ACC112 (cell line): ENCODE measurements around the gene PRDM7.

Experiments
- H2AFZ ChIP-seq: fragments of 200-600 bp; sonication (generic); one replicate; pipeline ENCODE4 v1.6.0; 2017; ENCODE audit warnings: antibody characterized with exemption, low read length; ENCODE audit not compliant: unreplicated experiment
- H3K27ac ChIP-seq: fragments of 200-600 bp; sonication (generic); 2 replicates; pipeline ENCODE4 v1.5.1; 2014; ENCODE audit warnings: low read depth, mild to moderate bottlenecking, antibody characterized with exemption, low read length, moderate library complexity
- H3K27me3 ChIP-seq: fragments of 200-600 bp; sonication (generic); 2 replicates; pipeline ENCODE4 v1.6.1; 2014; ENCODE audit warnings: mild to moderate bottlenecking, antibody characterized with exemption, low read length, moderate library complexity, mixed read lengths; ENCODE audit not compliant: insufficient read depth
- H3K36me3 ChIP-seq: fragments of 200-600 bp; sonication (generic); 2 replicates; pipeline ENCODE4 v1.6.1; 2016; ENCODE audit warnings: mild to moderate bottlenecking, antibody characterized with exemption, low read length, moderate library complexity, mixed read lengths; ENCODE audit not compliant: insufficient read depth
- H3K4me1 ChIP-seq: fragments of 200-600 bp; sonication (generic); one replicate; pipeline ENCODE4 v1.6.1; 2016; ENCODE audit warnings: low read length, mixed read lengths; ENCODE audit not compliant: insufficient read depth, unreplicated experiment, control insufficient read depth
- H3K4me3 ChIP-seq: fragments of 200-600 bp; sonication (generic); 2 replicates; pipeline ENCODE4 v1.5.1; 2014; ENCODE audit warnings: mild to moderate bottlenecking, low read depth, low read length
- H3K79me2 ChIP-seq: fragments of 200-600 bp; sonication (generic); one replicate; pipeline ENCODE4 v1.6.0; 2016; ENCODE audit warnings: low read length; ENCODE audit not compliant: control insufficient read depth, unreplicated experiment, insufficient read depth

PRDM7 gene

DNA sequence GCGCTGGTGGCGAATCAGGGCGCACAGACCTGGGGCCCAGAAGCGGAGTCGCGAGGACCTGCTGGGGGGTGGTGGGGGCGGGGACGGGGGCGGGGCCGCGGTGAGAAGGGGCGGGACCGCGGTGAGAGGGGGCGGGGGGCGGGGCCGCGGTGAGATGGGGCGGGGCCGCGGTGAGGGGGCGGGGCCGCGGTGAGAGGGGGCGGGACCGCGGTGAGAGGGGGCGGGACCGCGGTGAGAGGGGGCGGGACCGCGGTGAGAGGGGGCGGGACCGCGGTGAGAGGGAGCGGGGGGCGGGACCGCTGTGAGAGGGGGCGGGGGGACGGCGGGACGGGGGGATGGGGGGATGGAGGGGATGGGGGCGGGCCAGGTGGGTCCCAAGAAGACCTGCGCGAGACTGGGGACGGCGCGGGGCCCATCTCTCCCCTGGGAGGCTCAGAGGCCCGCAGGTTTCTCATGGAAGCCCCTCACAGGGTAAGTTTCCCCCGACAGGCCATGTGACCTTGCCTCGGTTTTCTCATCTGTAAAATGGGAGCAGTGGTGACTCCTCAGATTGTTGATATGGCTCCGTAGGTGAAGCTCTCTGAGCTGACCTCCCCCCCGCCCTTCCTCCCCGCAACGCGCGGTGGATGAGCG lies 29.3 kb downstream of the PRDM7 start:
- peak overlapping the region; percentile 63 for H3K4me3 ChIP-seq
- H3K79me2 ChIP-seq: no peaks in the 10 kb centered on the region
- peaks cover 15% of the 10 kb centered on the region for H3K4me1 ChIP-seq
- H3K27me3 ChIP-seq: no peaks in the 10 kb centered on the region
- no peak overlapping the region for H3K27ac ChIP-seq
- H3K36me3 ChIP-seq: no peaks in the 10 kb centered on the region
- peak overlapping the region; percentile 81 for H2AFZ ChIP-seq

DNA sequence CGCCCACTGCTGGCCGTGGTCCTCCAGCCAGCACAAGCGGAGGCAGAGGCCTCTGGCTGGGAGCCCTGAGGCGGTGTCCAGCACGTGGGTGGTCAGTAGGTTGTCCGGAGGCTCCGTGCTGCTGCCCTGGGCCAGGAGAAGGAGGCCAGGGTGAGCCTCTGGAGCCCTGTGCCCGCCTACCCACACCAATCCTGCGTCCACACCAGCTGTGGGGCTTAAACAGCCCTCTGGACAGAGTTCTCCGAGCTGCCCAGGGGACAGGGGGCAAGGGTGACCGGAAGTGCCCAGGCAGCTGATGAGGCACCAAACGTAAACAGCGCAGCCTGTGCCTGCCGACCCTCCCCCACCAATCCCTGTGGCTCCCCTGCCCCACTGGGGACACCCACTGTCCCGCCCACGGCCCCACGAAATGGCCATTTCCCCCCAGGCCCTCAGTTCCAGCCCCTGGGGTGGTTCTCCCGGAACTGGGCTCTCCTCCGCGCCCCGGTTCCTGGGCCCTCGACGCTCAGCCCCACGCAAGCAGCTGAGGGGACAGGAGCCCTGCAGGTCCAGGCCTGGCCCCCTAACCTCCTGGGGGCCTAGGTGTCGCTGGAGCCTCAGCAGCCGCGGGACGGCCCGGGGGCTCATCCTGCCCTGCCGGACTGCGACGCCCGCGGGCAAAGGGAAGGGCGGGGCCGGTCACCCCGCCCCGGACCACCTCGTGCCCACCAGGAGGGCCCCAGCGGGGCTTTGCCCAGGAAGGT lies 30.0 kb downstream of the PRDM7 start:
- H2AFZ ChIP-seq: peak overlapping the region; percentile 81
- no peaks in the 10 kb centered on the region for H3K27me3 ChIP-seq
- H3K79me2 ChIP-seq: no peaks in the 10 kb centered on the region
- no peaks in the 10 kb centered on the region for H3K36me3 ChIP-seq
- H3K4me1 ChIP-seq: peaks cover 15% of the 10 kb centered on the region
- H3K4me3 ChIP-seq: peak overlapping the region; percentile 63
- H3K27ac ChIP-seq: no peak overlapping the region; the same call in 1 of the 2 replicates

DNA sequence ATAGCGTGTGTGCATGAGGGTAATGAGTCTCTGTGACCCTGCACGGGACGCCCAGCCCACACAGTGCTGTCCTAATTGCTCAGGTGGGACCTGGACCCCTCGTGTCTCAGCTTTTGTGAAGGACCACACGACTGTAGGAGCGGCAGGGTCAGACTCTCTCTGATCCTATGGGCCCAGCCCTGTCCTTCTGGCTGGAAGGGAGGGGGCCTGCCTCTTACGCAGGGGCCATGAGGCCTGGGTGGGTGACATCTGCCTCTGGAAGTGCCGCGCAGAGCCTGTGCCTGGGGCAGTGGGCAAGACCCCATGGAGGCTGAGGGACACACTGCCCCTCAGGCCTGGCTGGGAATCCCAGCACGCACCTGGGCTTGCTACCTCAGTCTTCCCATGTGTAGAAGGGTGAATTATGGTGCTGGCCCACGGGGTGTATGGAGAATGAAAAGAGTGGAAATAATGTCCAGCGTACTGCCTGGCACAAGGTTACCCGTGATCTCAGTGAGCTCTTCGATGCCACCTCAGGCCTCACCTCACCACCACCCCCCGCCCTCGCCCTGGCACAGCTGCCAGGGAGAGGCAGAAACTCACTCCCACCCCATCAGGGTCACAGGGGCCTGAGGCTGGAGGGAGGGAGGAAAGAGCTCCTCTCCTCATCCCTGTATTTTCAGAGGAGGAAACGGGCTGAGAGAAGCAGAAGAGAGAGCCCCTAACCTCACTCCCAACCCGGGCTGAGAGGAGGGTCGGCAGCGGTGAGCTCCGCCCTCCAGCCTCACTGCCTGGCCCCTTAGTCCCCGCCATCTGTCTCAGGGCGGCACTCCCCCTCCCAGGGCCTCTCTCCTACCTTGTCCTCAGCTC lies 30.8 kb downstream of the PRDM7 start:
- Histone ChIP-seq H3K4me1 (peaks cover 15% of the 10 kb centered on the region), H3K27me3 (no peaks in the 10 kb centered on the region), H3K36me3 (no peaks in the 10 kb centered on the region), H3K27ac (no peak overlapping the region), H2AFZ (peak overlapping the region; percentile 81), H3K79me2 (no peaks in the 10 kb centered on the region), H3K4me3 (peak overlapping the region; percentile 63)

DNA sequence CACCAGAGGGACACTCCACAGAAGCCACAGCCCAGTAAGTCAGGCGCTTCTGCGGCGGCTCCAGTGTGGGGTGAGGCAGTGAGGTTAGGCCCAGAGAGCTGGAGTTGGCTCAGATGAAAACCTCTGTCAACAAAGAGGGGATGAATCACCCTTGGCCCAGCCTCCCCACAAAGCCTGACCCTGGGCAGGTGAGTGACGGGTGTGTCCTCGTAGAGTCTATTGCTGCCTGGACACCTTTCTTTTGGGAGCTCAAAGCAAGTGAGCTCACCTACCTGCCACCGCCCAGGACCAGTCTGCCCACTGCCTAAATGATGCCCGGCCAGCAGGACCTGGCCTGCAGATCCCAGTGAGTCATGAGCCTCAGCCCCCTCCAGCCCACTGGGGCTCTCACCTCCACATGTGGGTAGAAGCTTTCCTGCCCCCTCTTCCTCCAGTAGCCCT lies 33.0 kb downstream of the PRDM7 start:
- no peak overlapping the region for H3K27ac ChIP-seq
- H3K79me2 ChIP-seq: no peaks in the 10 kb centered on the region
- no peaks in the 10 kb centered on the region for H3K27me3 ChIP-seq
- H3K4me3 ChIP-seq: no peak overlapping the region
- peaks cover 15% of the 10 kb centered on the region for H3K4me1 ChIP-seq
- H3K36me3 ChIP-seq: 0 out of 2 replicates have a peak, but pooled peaks cover 2% of the 10 kb centered on the region
- H2AFZ ChIP-seq: no peak overlapping the region

DNA sequence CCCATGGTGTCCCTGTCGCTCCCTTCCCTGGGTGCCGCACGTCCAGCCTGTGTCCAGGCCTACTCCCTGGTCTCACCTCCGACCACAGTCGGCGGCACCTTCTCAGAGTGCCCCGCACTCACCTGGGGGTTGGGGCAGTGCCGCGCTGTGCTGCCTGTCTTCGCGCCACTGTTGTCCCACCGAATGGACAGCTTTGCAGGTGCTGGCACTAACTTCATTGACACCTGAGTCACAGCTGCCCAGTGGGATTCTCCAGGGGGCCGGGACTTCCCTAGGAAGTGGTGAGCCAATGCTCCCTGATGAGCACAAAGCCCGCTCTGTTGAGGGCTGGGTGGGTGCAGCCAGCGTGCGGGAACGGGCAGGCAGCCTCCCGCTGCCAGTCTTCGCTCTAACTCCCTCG lies 33.6 kb downstream of the PRDM7 start:
- no peak overlapping the region for H2AFZ ChIP-seq
- H3K4me3 ChIP-seq: no peak overlapping the region
- peaks cover 15% of the 10 kb centered on the region for H3K4me1 ChIP-seq
- no peaks in the 10 kb centered on the region for H3K79me2 ChIP-seq
- no peaks in the 10 kb centered on the region for H3K27me3 ChIP-seq
- H3K36me3 ChIP-seq: 0 out of 2 replicates have a peak, but pooled peaks cover 2% of the 10 kb centered on the region
- H3K27ac ChIP-seq: no peak overlapping the region

DNA sequence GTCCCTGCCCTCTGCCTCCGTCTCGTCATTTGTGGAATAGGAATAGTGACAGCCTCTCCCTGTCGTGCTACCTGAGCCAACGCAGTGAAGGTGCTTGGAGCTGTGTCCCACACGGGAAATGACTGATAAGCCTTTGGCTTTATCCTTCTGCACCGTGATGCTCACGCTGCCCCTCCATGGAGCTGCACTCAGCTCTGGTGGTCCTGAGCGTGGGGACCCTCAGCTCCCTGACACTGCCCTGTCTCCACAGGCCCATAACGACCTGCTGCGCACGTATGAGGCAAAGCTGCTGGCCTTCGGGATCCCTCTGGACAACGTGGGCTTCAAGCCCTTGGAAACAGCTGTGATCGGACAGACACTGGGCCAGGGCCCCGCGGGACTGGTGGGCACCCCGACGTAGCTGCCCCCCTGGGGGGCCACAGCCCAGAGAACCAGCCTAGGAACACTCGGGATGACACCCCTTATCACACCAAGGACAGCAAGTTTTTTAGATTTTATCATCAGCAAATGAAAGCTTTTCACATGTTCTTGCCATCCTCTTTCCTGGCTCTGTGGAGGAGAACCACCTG lies 34.1 kb downstream of the PRDM7 start:
- 0 out of 2 replicates have a peak, but pooled peaks cover 2% of the 10 kb centered on the region for H3K36me3 ChIP-seq
- no peak overlapping the region for H3K27ac ChIP-seq
- H3K79me2 ChIP-seq: no peaks in the 10 kb centered on the region
- peaks cover 15% of the 10 kb centered on the region for H3K4me1 ChIP-seq
- no peak overlapping the region for H2AFZ ChIP-seq
- no peaks in the 10 kb centered on the region for H3K27me3 ChIP-seq
- H3K4me3 ChIP-seq: no peak overlapping the region

DNA sequence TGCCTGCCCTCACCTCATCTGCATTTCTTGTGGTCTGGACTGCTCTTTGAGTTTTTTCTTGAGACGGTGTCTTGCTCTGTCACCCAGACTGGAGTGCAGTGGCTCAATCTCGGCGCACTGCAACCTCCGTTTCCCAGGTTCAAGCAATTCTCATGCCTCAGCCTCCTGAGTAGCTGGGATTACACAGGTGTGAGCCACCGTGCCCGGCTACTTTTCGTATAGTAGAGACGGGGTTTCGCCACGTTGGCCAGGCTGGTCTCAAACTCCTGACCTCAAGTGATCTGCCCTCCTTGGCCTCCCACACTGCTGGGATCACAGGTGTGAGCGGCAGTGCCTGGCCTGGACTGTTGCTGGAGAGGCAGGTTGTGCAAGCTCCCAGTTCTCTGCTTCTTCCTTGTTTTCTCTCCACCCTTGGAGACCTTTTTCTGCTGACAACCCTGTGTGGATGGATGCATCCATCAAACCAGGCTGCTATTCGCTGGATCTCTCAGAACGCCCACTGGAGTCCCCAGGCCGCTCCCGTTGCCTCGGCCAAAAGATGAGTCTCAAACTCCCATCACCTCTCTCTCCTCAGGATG lies 35.1 kb downstream of the PRDM7 start:
- Histone ChIP-seq H3K4me1 (peaks cover 10% of the 10 kb centered on the region), H3K79me2 (no peaks in the 10 kb centered on the region), H3K36me3 (0 out of 2 replicates have a peak, but pooled peaks cover 2% of the 10 kb centered on the region), H3K27ac (no peak overlapping the region), H3K27me3 (no peaks in the 10 kb centered on the region), H3K4me3 (no peak overlapping the region), H2AFZ (no peak overlapping the region)

DNA sequence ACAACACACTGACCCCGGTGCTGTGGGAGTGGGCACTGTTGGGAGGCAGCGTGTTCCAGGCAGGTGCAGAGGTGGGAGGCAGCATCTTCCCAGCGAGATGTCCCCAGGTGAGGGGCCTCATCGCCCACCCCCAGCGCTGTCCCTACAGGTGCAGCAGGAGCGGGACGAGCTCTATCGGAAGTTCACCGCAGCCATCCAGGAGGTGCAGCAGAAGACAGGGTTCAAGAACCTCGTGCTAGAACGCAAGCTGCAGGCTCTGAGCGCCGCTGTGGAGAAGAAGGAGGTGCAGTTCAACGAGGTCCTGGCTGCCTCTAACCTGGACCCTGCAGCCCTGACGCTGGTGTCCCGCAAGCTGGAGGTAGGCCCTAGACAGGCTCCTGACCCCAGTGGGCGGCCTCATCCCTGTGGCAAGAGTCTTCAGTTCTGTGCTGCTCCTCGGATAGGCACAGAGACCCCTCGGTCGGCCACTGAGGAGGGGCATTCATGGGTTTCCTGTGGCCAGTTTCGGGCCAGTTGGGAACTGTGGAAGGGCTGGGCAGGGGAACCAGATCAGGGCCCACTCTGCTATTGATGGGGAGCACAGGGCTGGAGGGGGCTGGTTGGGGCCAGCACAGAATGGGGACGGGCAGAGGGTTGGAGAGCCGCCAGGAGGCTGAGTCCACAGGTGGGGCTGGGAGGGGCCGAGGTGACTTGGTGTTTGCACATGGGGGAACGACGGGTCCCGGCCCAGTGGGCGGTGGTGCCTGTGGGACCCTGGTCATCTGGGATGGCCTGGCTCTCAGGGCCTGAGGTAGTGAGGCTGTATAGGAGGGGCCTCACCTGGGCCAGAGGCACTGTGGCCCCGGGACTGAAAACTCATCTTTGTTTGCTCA lies 36.7 kb downstream of the PRDM7 start:
- Histone ChIP-seq H3K4me3 (no peak overlapping the region), H3K27me3 (no peaks in the 10 kb centered on the region), H3K79me2 (no peaks in the 10 kb centered on the region), H3K27ac (no peak overlapping the region), H2AFZ (no peak overlapping the region), H3K4me1 (no peaks in the 10 kb centered on the region), H3K36me3 (peaks cover 10% of the 10 kb centered on the region; the same call in 1 of the 2 replicates)

DNA sequence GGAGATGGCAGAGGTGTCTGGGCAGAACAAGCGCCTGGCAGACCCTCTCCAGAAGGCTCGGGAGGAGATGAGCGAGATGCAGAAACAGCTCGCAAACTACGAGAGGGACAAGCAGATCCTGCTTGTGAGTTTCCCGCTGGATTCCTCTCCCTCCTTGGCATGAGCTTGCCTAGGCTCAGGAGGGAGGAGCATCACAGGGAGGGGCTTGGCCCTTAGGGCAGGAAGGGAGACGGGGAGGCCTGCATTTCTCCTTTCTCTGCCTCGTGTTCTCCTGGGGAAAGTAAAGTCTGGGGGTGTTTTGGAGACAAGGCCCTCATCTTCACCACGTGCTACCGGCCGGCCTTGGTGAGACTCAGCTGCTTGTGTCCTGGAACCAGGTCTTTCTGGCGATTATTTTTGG lies 39.9 kb downstream of the PRDM7 start:
- no peaks in the 10 kb centered on the region for H3K27me3 ChIP-seq

More for the DNA sequence above, 39.9 kb downstream of the PRDM7 start:
- peaks cover 10% of the 10 kb centered on the region; the same call in 1 of the 2 replicates for H3K36me3 ChIP-seq
- H3K4me3 ChIP-seq: no peak overlapping the region
- H3K27ac ChIP-seq: no peak overlapping the region
- no peaks in the 10 kb centered on the region for H3K79me2 ChIP-seq
- no peaks in the 10 kb centered on the region for H3K4me1 ChIP-seq
- no peak overlapping the region for H2AFZ ChIP-seq
